MM.1S (cell line): Measurements from ENCODE around the gene GPR107.

Experiments used
- EZH2 ChIP-seq: fragments of 300-600 bp; sonication (generic); optimal IDR thresholded peaks from 2 replicates; pipeline ENCODE3; 2017; ENCODE audit warnings: low read depth, mild to moderate bottlenecking, antibody characterized with exemption, low read length, mixed read lengths
- EZH2phosphoT487 ChIP-seq: fragments of 300-600 bp; sonication (generic); IDR thresholded peaks from 2 replicates; pipeline ENCODE4 v1.6.1; 2018; ENCODE audit warnings: antibody characterized with exemption, low read length
- TF ChIP-seq, protein P1 (sequence below): fragments of 300-600 bp; sonication (generic); IDR thresholded peaks from 2 replicates; pipeline ENCODE4 v1.5.1; 2016; ENCODE audit warnings: antibody characterized with exemption, low read length, mixed read lengths

DNA sequence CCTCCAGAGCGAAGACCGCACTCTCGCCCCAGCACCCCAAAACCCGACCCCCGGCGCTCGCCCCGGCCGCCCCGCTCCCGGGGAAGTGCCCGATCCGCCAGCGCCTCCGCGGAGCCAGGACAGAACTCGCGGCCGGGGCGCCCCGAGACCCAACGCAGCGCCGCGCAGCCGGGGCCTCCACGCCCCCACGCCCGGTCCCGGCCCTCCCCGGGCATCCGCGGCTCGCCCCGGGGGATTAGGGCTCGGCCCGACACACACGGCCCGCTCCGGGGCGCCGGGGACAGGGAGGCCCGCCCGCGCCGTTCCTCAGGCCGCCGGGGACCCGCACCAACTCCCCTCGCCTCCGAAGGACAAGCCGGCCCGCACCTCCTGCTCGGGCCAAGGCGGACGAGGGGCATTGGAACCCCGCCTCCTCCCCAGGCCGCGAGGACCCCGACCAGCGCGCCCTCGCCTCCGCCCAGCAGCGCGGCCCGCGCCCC, 11.3 kb upstream of the GPR107 start:
- TF ChIP-seq, protein P1, sequence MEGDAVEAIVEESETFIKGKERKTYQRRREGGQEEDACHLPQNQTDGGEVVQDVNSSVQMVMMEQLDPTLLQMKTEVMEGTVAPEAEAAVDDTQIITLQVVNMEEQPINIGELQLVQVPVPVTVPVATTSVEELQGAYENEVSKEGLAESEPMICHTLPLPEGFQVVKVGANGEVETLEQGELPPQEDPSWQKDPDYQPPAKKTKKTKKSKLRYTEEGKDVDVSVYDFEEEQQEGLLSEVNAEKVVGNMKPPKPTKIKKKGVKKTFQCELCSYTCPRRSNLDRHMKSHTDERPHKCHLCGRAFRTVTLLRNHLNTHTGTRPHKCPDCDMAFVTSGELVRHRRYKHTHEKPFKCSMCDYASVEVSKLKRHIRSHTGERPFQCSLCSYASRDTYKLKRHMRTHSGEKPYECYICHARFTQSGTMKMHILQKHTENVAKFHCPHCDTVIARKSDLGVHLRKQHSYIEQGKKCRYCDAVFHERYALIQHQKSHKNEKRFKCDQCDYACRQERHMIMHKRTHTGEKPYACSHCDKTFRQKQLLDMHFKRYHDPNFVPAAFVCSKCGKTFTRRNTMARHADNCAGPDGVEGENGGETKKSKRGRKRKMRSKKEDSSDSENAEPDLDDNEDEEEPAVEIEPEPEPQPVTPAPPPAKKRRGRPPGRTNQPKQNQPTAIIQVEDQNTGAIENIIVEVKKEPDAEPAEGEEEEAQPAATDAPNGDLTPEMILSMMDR = no peak
- TF ChIP-seq EZH2 = no peak
- TF ChIP-seq EZH2phosphoT487 = no peak
